ENCODE measurements around the gene TALDO1.

Gene TALDO1

DNA sequence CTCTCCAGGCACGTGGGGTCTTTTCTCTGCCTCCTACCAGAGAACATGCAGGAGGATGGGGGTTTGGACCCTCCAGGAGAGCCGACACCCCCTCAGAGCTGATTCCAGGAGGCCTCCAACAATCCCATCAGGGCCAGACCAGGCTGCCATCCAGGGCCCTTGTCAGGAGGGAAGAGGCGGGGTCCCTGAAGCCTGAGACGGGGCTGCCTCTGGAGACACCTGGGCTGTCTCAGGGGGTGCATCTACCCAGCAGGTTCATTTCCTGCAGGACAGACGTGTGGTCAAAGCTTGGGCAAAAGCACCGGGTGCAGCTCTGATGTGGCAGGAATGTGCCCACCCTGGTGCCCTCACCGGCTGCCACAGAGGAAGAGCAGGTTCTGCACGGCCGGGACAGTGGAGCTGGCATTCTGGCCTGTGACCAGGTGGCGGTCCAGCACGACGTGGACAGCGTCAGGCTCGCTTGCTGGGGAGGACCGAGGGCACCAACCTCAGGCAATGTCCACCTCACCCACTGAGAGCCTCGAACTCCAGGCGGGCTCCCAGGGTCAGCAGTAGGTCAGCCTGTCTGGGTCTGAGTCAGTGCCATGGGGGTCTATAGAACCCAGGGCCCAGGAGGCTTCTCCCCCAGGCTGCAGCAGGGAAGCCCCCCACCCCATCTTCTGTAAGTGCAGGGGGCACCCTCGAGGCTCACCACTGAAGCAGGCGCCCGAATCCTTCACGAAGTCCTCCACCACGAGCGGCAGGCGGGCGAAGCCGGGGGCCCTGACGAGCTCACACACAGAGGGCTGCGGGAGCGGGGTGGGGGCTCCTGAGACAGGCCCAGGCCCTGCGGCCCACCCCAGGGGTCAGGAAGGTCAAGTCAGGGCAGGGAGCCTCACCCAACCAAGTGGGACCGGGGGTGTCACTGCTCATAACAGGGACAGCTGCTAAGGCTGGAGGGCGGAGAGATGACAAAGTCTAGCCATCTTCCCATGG is 23.7 kb downstream of the TALDO1 start:
- no peak for FAIRE-seq

GRCh38 chr11:771617-772204 is 24.4 kb downstream of the TALDO1 start:
- no peak for FAIRE-seq

DNA sequence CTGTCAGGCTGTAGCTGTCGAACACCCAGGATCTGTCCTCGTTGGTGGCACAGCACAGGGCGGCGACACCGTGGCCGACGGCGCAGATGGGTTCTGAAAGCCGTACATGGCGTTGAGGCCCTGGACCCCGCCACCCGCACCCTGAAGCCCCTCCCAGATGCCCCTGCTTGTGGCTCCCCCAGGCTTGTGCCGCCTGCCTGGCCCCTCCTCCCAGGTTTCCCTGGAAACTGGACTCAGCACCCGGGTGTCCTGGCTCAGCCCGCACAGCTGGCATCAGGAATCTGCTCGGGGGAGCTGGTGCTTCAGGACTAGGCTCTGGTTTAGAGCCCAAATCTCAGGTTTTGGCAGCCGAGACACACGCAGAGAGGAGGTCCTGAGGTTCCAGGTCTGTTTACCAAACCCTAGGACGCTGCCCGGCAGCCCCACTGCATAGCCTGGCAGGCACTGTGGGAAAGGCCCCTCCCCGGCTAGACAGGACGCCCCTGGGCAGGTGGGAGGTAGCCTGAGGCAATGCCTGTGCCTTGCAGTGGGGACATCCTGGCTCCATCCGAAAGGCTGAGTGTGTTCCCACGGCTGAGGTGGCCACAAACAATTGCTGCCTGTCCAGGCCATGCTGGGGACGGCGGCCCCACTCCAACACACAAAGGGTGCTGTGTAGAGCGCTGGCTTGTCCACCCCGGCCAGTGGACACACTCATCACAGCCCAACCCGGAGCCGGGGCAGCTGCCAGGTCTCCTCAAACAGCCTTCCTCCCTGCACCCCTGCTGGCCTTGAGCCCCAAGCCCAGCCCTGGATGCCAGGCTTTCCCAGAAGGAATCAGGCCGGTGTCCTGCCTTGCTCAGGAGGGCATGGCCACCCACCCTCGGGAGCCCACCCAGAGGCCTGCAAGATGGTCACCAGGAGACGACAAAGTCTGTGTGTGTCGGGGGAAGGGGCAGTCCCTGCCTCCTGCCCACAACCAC is 25.4 kb downstream of the TALDO1 start:
- FAIRE-seq: no peak

- FAIRE-seq: no peak
Observed at GRCh38 chr11:773425-773824, 26.2 kb downstream of the TALDO1 start.

DNA sequence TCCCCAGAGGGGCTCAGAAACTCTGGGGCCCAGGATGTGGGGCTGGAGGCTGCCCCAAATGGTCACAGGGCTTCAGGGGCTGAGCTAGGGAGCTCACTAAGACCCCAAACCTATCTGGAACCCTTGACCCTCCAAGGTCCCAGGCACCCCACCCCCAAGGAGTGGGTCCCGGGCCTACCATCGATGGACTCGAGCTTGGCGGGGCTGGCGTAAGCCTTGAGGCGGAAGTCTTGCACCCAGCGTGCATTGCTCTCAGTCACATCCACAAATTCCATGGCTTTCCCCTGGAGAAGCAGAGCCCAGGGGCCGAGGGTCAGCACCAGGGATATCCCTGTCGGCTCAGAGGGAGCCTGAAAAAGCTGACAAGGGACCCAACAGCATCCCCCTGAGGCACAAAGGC is 26.6 kb downstream of the TALDO1 start:
- FAIRE-seq: no peak

GRCh38 chr11:774873-775592 is 27.8 kb downstream of the TALDO1 start:
- FAIRE-seq: no peak

GRCh38 chr11:776263-776560 is 28.9 kb downstream of the TALDO1 start:
- no peak for FAIRE-seq

GRCh38 chr11:776561-777287 is 29.5 kb downstream of the TALDO1 start:
- FAIRE-seq: no peak

DNA sequence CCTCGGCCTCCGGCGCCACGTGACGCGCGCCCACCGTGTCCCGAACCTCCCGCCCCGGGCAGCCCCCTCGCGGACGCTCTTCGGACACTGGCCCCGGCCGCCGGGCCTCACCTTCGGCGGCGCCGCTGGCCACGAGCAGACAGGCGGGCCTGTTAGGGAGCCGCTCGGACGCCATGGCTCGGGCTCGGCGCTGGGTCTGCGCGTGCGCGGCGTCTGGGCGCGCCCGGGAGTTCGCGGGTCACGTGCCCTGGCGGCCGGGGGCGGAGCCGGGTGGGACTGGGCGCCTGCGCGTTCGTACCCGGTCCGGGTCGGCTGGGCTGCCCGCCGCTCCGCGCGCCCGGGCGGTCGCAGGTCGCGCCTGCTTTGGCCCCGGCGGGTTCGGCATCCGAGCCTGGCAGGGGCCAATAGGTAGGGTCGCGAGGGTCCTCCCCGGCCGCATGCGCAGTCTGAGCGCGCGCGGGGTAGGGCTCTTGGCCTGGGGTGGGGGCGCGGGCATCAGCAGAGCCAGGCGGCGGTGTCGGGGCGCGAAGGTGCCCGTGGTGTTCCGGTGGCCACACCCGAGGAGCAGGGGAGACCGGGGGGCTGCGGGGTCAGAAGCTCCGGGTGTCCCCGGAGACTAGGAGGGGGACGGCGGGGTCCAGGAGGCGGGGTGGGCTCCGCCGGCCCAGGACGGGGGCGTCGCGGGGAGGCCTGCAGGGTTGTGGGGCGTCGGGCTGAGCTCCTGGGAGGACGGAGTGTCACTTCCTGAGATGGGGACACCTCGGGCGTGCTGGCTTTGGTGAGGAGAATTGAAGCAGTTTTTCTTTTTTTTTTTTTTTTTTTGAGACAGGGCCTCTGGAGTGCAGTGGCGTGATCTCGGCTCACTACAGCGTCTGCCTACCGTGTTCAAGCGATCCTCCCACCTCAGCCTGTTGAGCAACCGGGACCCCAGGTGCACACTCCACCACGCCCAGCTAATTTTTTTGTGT is 30.3 kb downstream of the TALDO1 start, which contains the start of gene GATD1:
GATD1 (minus strand) TSS at position 200 of the 968 bp plus-strand sequence; CDS start at position 175, 25 bp downstream.
- no peak for FAIRE-seq

DNA sequence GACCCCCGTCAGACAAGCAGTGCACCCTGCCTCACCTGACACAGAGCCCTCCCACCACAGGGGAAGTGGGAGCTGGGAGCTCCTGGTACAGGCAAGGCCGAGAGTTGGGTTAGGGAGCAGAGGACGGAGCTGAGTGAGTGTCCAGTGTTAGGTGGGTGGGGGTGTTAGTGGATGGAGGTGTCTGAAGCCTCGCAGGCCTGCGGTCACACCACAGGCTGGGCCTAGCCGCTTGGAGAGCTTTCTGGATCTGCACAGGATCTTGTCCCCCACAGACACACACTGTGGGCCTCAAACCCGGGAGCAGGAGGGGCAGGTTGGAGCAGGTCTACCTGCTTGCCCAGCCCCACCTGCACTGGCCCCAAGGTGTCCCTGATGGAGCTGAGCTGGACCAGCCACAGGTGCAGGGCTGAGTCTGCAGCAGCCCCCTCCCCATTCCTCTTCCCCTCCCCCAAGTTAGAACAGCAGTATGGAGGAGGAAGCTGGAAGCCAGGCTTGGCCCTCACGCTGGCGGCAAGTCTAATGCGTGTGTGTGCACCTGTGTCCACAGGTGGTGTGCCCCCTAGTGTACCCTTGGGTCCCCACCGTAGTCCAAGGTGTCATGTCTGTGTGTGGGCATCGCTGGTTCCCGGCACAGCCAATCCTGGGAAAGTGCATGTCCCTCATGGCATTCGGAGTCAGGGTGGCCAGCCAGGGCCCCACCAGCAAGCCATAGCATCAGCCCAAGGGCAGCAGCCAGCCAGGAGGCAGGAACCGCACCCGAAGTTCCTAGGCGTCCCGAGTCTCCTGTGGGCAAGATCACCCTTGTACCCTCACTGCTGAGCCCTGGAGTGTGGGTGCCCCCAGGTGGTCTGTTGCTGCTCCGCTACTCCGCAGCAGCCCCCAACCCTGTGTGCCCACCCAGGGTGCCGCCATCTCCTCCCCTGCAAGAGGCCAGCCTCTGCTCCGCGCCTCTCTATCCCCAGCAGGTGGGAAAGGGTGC is 32.0 kb downstream of the TALDO1 start:
- FAIRE-seq: no peak

GRCh38 chr11:779955-780532 is 32.8 kb downstream of the TALDO1 start:
- no peak for FAIRE-seq

DNA sequence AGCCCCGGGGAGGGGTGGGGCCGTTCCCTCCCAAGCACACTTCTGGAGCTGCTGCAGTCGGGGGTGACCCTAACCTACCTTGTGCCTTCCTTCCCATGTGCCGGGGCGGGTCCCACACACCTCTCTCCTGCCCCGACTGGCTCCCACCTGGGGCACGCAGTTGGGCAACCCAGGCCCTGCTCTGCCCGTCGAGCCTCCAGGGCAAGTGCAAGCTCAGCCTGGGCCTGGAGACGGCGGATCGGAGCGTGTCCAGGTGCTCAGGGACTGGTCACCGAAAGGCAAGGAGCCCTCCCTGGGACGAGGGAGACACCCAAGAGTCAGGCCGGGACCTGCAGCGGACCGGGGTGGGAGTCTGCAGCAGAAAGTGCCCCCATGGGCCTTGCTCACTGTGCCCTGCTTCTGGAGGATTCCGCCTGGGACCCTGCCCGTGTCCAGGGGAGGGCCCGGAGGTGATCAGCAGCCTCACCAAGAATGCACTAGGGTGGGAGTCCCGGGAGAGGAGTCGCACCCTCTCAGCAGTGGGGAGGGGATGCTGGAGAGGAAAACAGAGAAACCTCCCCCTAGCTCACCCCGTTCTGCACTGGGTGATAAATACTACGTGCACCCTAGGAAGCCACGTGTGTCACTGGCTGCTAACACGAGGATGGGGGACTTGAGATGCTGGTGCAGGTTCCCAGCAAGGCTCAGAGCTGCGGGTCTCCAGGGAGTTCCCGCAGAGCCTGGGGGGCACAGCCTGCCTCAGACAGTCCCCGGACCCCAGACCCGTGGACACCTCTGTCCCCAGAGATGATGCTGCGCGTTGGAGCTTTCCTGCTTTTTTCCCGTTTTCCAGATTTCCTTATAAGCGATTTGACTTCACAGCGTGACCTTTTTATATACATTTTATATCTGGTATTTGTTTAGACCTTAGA is 35.3 kb downstream of the TALDO1 start:
- no peak for FAIRE-seq

DNA sequence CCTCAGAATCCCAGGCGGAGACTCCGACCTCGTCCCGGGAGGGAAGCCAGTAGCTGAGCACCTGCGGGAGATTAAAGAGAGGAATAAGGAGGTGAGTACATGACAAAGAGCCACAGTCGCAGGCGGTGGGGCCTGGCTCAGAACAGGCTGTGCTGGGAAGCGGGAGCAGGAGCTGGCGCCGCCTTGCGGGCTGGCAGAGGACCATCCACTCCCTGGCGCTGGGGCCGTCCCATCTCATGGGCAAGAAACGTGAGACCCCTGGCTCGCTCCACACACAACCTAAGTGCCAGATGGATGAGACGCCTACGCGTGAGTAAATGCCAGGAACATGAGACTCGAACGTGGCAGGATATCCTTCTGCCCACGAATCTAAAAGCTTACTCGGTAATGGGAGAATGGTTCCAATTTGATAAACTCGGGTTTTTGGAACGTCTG is 36.3 kb downstream of the TALDO1 start:
- FAIRE-seq: no peak

DNA sequence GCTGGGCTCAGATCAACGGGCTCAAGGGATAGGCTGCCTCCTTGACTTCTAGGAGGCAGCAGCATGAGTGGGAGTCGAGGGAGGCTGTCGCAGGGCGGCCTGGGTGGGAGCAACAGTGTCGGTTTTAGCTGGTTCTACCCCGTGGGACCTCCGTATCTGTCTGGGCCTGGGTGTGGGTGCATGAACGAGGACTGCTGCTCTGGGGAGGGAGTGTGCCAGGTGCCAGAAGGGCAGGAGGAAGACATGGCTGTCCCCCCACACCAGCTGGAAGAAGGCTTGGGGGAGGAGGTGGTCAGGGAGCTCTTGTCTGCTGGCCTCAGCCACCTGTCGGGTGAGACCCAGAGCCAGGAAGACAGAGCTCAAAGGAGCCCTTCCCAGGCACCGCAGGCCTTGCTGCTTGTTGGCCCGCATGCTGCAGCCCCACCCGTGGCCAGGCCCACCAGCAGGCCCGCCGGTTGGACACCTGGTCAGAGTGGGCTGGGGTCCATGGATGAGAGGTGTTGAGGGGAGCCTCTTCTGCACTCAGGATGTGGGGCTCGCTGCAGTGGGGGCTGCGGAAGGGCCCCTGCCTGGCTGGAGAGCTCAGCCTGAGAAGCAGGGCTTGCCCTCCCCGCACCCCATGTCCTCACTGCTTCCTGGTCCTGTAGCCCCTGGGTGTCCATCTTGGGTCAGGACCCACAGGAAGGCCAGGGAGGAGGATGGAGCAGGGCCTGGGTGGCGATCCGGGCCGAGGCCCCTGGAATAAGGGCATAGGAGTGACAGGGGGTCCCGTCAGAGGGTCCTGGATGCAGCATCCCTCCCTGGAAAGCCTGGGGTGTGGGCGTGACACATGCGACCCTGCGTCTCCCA is 39.2 kb downstream of the TALDO1 start:
- FAIRE-seq: no peak

- FAIRE-seq: no peak
Observed at GRCh38 chr11:787084-787675, 39.9 kb downstream of the TALDO1 start.

DNA sequence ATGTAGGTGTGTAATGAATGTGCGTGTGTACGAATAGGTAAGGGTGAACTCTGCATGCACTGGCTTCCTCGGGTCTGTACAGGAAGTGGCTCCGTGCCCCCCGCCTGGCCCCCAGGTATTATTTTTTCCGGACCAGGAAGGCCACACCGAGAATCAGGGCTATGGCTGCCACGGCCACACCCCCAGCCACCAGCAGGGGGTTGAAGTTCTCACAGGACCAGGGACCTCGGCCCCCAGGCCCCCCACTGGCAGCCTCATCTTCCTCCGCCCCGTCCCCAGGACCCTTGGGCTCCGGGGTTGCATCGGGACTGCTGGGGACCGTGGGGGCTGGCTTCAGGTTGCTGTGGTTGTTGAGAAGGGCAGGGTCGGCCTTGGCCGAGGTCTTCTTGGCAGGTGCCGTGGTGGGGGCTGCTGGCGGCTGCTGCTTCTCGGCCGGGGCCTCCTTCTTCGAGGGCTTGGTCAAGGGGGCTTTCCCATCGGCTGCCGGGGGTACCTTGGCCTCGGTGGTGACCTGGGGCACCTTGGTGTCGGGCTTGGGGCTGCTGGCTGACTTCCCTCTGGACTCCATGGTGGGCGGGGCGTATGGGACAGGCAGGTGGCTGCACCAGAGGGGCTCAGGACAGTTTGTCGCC is 40.9 kb downstream of the TALDO1 start:
- FAIRE-seq: no peak
